Activated CD4-positive, alpha-beta T cell treated with anti-CD3 and anti-CD28 coated beads, Interleukin-10, Interleukin-2, amounts not matched to agents 100 ng/mL and 50 ng/mL, durations not matched to agents 16 hours and 8 hours (primary cell): ENCODE results near the gene ADGRE2.

ENCODE experiments used
- DNase-seq: peaks from one replicate; pipeline ENCODE4 v3.0.0-alpha.2; 2020

The ADGRE2 gene

GRCh38 chr19:14731200-14731599, 47.2 kb downstream of the ADGRE2 start:
- no peak for DNase-seq

- DNase-seq, result no peak
Observed at GRCh38 chr19:14728595-14728994, 49.8 kb downstream of the ADGRE2 start.

- no peak for DNase-seq
Observed at GRCh38 chr19:14722127-14722526, 56.2 kb downstream of the ADGRE2 start.

GRCh38 chr19:14719162-14719561, 59.2 kb downstream of the ADGRE2 start:
- DNase-seq, result no peak

GRCh38 chr19:14718522-14719116, 59.7 kb downstream of the ADGRE2 start:
- DNase-seq, result no peak

- no peak for DNase-seq
Observed at GRCh38 chr19:14715841-14716240, 62.5 kb downstream of the ADGRE2 start.

GRCh38 chr19:14704450-14704849, 73.9 kb downstream of the ADGRE2 start:
- no peak for DNase-seq

GRCh38 chr19:14703833-14704232, 74.5 kb downstream of the ADGRE2 start:
- no peak for DNase-seq

GRCh38 chr19:14700711-14701375, 77.5 kb downstream of the ADGRE2 start:
- no peak for DNase-seq

GRCh38 chr19:14699641-14700040, 78.7 kb downstream of the ADGRE2 start:
- DNase-seq, result no peak

GRCh38 chr19:14695471-14695870, 82.9 kb downstream of the ADGRE2 start:
- DNase-seq, result no peak

- no peak for DNase-seq
Observed at GRCh38 chr19:14694641-14695266, 83.6 kb downstream of the ADGRE2 start.

GRCh38 chr19:14689598-14690503, 88.5 kb downstream of the ADGRE2 start, which contains the start of gene ZNF333:
TSS of gene ZNF333 (plus strand) at chr19:14690048. CDS start at chr19:14693492, 3,444 bp downstream.
- peak; percentile 98 for DNase-seq

- peak; percentile 49 for DNase-seq
Observed at GRCh38 chr19:14686411-14686810, 91.9 kb downstream of the ADGRE2 start.

GRCh38 chr19:14683439-14683838, 94.9 kb downstream of the ADGRE2 start:
- no peak for DNase-seq
